ENCODE measurements around the gene FMNL3.

The FMNL3 gene

DNA sequence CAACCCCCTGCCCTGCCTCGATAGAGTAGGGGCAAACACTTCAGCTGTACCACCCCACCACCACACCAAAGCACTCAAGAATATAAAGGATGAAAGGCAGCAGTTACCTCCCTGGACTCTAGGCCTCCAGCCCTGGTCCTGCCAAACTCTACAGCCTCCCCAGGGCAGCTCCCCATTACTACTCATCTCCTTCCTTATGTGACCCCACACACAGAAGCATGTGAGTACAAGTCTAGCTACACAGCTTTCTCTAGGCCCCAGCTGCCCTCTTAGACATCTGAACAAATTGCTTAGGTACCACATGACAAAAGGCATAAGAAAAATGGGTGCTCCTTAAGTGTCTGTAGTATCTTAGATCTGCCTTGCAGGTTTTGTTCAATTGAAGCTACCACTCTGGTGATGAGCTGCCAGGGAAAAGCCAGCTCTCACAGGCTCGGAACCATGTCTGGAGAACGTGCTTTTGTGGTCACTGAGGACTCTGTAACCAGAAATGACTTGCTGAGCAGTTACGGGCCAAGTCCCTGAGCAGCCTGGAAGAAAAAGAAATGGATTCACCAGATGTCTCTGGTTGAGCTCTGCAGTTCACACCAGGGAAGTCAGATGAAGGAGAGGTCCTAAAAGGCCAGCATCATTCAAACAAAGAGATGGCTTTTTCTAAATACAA, 32.8 kb downstream of the FMNL3 start:
- no peak for DNase-seq (ENCODE audit: low read depth)

DNA sequence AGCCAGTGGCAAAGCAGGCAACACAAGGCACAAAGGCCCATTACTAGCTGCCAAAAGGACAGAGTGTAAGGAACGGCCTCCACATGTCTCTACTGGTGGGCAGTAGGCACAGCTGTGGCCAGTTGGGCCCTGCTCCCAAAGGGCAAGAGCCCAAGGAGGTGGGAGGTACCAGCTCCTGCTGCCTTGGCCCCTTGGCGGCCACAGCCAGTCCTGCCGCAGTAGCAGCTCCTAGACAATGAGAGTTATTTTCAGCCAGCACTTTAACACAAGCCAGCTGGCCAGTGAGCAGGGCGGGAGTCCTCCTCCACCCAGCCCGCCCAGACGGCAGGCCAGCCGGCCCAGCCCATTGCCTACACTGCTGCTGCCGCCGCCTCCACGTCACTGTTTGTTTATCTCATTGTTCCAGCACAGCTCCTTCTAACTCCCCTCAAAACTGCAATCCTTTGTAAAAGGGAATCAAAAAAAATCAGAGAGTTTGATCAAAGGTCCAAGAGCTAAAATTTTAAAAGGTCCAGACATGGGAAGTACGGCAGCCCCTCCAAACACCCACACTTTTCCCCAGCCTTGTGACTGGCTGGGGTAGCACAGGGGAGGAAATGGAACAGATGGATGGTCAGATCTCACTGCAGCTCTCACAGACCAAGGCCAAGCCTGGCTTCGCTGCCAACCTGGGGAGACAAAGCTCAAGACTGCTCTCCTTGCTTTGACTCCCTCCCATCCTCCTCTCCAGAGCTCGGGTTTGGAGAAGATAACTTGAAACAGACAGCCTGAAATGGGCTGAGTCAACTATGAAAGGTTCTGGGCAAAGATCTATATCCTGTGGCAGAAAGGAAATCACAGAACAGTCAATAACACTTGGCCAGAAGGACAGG, 33.5 kb downstream of the FMNL3 start:
- DNase-seq (ENCODE audit: low read depth), result no peak

GRCh38 chr12:49672301-49673217, 34.6 kb downstream of the FMNL3 start:
- no peak for DNase-seq (ENCODE audit: low read depth)

DNA sequence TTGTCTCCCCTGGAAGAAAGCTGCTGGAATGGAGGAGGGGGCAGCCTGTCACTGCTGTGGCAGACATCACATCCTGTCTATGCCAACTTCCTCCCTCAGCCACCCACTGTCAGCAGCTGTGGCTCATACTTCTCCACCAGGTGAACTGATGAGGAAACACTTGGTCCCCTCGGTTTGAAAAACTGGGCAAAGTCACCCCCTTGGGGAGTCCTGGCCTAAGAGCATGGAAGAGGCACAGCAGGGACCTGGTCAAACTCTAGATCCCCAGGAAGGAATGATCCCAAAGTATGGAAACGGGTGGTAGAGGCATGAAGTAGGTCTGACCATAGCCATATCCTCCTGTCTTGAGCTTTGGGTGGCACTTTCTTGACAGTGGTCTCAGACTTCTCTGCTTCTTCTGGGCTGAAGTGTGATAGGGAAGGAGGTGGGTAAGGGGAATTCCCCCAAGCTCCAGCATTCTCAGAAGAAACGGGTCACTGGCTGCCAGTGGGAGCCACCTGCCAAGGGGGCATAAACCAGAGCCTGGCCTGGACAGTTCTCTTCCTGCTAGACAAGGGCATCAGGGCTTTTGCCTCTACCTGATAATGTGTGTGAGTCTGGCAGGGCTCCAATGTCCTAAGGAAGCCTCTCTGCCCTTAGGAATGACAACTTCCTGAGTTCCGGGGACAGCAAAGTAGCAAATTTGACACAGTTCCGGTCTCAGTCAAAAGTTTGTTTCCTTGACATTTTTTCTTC, 36.0 kb downstream of the FMNL3 start:
- DNase-seq (ENCODE audit: low read depth), result peak; percentile 30

GRCh38 chr12:49669796-49670195, 37.4 kb downstream of the FMNL3 start:
- DNase-seq (ENCODE audit: low read depth), result no peak

- DNase-seq (ENCODE audit: low read depth), result no peak
These were observed 39.7 kb downstream of the FMNL3 start for GRCh38 chr12:49667325-49668090.

DNA sequence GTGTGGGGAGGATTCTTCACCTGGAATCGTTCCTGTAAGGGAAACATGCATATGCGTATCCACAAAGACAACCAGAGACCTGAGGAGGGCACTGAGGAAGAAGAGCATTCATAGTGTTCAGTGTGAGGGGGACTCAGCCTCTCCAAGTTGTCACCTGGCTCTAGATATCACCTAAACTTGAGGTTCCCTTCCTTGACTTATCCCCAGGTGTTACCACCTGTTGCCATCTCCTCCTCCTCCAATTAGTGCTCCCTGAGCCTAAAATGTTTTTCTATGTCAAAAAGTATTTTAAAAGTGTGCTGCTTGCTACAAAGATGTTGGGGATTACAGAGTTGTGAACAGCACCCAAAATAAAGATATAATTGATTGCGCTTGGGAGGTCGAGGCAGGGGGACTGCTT, 41.0 kb downstream of the FMNL3 start:
- DNase-seq (ENCODE audit: low read depth), result no peak

DNA sequence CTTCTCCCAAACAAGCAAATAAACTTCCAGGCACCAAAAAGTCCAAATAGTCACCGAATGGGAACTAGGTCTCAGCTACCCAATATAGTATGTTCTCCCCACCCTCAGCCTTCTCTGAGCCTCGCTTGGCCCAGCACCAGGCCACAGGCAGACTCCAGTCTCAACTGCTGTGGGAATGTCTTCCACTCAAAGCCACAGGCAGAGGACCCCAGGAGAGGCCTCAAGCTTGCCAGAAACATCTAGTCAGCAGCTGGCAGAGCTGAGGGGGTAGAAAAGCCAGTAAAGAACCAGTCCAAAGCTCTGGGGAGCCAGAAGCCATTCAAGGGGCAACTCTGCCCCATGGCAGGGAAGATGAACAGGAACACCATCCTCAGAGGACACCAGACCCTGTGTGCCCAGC, 41.8 kb downstream of the FMNL3 start:
- no peak for DNase-seq (ENCODE audit: low read depth)

DNA sequence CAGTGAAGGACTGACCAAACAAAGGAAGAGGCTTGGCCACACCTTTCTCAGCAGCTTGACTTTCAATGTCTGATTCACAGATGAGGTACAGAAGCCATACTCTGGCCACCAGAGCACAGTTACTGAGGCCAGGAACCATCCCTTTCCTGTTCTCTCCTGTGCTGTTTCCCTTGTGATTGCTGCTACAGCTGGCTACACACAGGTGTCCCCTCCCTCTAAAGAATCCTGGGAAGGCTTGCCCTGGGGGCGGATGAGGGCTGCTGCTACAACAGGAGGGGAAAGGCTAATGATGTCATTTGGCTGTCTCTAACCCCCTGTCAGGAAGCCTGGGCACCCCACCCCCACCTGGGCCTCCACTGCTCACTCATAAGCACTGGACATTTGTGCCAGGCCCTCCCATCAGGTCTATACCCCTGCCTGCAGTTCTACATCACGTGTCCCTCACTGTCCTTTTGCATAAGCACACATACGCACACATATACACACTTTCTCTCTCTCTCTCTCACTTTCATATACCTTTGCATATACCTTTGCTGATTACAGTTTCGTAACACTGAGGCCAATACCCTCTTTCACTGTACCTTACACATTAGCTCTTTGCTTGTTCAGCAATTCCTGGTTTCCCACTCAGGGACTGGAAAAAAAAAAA, 42.5 kb downstream of the FMNL3 start:
- DNase-seq (ENCODE audit: low read depth), result no peak

DNA sequence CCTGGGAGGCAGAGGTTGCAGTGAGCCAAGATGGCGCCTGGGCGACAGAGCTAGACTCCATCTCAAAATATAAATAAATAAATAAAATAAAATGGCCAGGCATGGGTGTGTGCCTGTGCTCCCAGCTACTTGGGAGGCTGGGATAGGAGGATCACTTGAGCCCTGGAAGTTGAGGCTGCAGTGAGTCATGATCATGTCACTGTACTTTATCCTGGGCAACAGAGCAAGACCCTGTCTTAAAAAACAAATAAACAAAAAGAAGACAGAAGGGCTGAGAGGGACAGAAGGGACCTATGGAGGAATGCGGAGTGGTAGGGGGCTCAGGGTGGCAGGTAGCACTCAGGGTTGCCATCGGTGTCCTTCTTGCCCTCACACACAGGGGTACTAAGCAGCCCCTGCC, 43.0 kb downstream of the FMNL3 start:
- no peak for DNase-seq (ENCODE audit: low read depth)

- peak; percentile 48 for DNase-seq (ENCODE audit: low read depth)
These were observed 44.0 kb downstream of the FMNL3 start for GRCh38 chr12:49662998-49663843.

DNA sequence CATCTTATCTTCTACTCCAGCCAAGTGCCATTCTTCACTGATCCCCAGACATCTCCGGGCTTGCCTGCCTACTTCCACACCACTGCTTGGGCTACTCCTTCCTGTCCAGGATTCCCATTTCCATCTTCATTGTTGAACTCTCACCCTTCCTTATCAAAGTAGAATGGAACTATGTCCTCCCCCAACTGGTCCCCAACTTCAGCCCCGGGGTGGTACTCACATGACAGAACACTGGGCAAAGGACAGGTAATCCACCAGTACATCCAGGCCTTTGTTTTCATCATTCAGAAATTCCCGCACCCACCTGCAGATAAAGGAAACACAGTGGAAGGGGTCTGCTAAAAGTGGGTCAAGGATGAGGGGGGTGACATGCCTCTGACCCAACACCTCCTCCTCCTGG, 45.5 kb downstream of the FMNL3 start:
- DNase-seq (ENCODE audit: low read depth), result no peak

DNA sequence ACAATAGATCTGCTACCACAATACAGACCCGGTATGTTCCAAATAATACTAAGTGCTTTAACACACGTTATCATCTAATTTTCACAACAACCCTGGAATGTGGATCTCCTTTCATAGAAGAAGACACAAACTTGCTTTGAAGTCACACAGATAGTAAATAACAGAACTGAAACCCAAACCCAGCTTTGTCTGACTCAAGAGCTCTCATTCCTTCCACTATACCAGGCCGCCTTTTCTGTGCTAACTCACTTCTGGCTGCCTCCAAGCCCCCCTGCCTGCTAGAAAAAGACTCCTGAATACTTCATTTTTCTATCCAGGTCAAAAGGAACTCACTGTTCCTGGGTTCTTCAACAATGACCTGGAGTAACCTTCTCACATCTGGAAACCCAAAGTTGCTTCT, 46.0 kb downstream of the FMNL3 start:
- no peak for DNase-seq (ENCODE audit: low read depth)

- no peak for DNase-seq (ENCODE audit: low read depth)
These were observed 47.5 kb downstream of the FMNL3 start for GRCh38 chr12:49659753-49660152.

- no peak for DNase-seq (ENCODE audit: low read depth)
These were observed 48.9 kb downstream of the FMNL3 start for GRCh38 chr12:49658276-49658675.

DNA sequence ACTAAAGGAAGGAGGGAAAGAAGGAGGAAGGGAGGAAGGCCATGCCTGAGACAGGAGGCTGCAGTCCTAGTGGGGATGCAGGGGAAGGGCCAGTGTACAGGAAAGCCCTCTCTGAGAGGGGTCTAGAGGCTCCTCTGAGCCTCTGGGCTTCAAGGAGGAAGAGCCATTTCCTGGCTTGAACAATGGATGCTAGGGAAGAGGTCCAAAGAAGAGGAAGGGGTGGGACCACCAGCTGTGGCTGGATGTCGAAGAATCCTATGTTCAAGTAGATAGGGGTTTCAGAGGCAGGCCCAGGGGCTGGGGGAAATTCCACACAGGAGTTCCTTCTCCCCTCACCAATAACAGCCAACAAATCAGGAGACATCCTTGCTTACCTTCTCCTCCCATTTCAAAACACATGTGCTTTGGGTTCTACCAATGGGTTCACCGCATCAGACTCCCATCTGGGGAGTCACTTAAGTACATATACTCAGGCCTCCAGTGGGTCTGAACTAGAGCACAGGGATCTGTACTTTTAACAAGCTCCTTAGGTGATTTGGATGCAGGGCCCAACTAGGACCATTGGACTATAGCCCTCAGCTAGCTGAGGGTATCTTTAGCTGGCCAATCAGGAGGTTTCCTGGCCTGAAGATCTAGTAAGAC, 51.5 kb downstream of the FMNL3 start:
- no peak for DNase-seq (ENCODE audit: low read depth)

- no peak for DNase-seq (ENCODE audit: low read depth)
These were observed 52.5 kb downstream of the FMNL3 start for GRCh38 chr12:49654715-49655114.

DNA sequence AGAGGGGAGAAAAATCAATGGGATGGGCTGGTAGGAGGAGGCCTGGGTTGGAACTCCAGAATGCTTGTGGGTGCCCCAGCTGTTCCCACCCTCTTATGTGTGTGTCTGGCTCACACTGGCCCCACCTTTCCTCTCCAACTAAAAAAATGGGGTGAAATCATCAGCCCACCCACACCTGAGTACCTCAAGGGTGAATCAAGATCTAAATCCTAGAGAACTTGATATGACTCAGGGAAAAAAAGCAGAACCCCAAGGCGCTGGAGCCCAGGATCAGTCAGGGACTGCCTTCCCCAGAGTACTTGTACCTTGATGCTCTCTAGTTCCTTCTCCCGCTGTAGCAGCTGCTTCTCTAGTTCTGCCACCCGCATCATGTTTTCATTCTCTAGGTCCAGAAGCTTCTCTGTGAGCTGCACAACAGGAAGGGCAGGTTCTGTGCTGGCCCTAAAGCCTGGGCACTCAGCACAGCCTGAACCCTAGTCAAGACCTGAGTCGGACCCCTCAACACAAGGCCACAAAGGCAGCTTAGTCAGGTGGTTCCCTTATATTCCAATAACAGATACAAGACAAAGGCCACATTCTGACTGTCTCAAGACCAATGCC, 54.2 kb downstream of the FMNL3 start:
- DNase-seq (ENCODE audit: low read depth), result no peak

- no peak for DNase-seq (ENCODE audit: low read depth)
These were observed 55.4 kb downstream of the FMNL3 start for GRCh38 chr12:49651855-49652254.
